Hindlimb muscle (tissue), 1 donor: ENCODE measurements around the gene PAIP2. TPM values are rescaled to one million over a fixed set of nuclear protein-coding genes. Genes with fewer than 3 reads are reported as not detected.
"Not testable (repeated sequence)": the region's sequence is repeated elsewhere in the genome, so short reads cannot be mapped to it uniquely, and the experiment has no call there.

ENCODE experiments used
- DNase-seq: peaks from one replicate; pipeline ENCODE4 v3.0.0-alpha.2; 2013
- polyA plus RNA-seq: library from polyadenylated mRNA; unstranded; fragments of 120-200 nt; gene quantifications from one replicate; pipeline ENCODE4 v1.2.1, GENCODE V29; 2013; ENCODE audit not compliant: insufficient read length

The PAIP2 gene
- polyA plus RNA-seq, 1 donor, result 106 TPM

- peak; percentile 63 for DNase-seq
These were observed 51.2 kb downstream of the PAIP2 start for GRCh38 chr5:139392678-139393496.

DNA sequence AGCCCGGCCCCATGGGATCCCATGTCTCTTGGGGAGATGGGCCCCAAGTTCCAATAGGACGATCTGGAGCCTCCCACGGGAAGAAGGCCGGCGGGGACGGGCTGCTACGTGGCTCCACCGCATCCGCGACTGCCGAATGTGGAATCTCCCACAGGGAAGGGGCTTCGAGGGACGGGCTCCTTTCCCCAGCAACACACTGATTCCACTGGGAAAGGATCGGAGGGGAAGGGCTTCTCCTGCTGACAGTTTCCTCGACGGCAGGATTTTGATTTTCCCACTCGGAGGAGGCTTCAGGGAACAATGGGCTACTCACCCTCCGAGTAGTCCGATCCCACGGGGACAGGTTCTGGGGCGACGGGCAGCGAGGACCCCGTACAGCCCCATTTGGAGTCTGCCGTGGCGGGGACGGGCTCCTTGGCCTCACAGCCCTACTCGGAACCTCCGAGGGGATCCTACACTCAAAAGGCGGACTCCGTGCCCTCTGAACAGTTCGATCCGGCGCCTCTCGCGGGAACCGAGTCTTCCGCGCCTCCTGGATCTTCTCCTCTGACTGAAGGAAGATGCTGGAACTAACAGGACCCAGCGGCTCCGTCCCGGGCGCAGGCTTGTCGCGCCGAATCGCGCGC is 52.0 kb downstream of the PAIP2 start:
- no peak for DNase-seq

GRCh38 chr5:139394123-139394653 is 52.5 kb downstream of the PAIP2 start:
- no peak for DNase-seq

DNA sequence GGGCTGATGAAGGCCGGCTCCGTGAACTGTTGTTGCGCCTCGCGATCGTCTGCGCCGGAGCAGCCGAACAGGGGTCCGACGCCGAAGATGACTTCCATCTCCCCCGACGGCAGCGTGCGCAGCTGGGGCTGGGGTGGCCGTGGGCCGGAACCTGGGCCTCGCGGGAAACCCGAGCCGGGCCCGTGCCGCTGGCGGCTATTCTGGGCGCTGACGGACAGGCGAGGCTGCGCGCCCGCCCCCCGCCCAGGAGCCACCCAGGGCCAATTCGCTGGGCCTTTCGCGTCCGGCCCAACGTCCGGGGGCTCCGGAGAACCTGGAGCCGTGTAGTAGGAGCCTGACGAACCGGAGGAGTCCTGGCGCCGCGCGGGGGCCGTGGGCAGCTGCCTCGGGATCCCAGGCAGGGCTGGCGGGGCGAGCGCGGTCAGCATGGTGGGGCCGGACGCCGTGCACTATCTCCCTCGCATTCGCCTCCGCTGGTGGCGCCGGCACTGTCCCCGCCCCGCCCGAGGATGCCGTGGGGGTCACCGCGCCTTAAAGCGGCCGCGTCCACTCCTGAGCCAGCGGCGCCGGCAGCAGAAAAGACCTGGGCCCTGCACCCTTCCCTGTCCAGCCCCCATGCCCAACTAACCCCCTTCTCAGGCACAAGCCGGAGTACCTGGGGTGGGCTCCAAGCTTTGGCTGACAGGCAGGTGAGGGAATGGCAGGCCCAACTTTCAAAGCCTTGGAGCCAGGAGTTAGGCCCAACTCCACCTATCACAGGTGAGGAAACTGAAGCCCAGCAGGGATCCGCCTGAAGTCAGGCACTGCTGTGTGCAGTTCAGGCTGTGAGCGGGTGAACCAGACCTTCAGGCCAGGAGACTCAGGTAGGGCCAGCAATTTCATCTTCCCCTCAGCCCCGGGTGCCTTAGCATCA is 53.3 kb downstream of the PAIP2 start, which contains the start of gene PROB1:
PROB1 (minus strand) TSS at position 451 of the 913 bp plus-strand sequence; CDS start at position 428, 23 bp downstream.
- DNase-seq, result peak; percentile 49

- no peak for DNase-seq
These were observed 54.4 kb downstream of the PAIP2 start for GRCh38 chr5:139395844-139396640.

- DNase-seq, result no peak
These were observed 55.0 kb downstream of the PAIP2 start for GRCh38 chr5:139396691-139397090.

DNA sequence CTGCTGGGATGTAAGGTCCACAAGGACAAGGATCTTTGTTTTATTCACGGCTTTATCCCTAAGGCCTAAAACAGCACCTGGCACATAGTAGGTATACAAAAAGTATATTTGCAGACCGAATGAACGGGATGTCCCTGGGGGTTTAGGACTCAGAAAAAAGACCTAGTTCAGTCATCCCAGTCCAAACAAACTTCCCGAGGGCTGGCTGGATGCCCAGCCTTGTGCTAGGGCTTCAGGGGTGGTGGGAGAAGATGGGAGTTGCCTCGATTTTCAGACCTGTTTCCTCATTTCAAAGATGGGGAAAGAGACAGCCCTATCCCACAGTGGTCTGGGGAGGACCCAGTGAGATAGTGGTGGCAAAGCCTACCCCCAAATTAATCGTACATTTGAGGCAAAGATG is 56.3 kb downstream of the PAIP2 start:
- no peak for DNase-seq

DNA sequence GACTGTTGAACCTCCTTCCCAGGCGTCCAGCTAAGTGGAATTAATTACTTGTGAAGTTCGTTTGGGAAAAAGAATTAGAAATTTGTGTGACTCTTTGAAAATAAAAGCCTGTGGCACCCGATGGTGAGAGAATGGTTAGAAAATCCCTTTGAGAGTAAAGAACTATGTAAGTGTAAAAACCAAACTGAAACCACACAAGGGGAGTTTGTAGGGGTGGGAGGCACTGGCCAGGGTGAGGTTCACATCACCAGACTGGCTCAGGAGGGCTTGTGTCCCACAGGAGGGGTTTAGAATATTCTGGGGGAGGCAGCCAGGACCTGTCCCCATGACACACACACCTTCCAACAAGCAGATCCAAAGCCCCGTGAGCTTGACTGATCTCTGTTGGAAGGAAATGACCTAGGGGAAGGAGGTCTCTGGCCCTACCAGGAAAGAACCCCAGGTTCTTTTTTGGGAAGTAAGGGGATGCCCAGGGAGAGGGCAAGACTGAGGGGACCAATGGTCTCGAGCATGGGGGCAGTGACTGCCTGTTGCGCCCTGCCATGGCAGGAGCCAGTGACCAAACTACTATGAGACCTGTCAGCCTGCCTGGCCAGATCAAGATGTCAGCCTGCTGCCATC is 58.0 kb downstream of the PAIP2 start:
- no peak for DNase-seq

DNA sequence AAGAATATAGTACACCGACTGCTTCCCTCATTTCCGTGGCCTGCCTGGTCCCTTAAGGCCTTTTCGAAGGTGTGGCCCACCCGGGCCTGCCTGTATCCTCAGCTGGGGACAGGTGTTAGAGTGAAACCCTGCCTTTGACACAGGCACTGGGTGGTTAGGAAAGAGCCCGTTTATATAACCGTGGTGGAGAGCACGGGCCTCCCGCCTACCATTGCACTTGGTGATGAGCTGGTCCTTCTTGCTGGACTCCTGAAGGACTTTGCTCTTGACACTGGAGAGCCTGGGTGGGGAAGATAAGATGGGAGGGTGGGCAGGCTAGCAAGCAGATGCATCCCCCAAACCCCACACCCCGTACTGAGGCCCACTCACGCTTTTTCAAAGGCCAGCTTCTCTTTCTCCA is 59.9 kb downstream of the PAIP2 start:
- DNase-seq, result no peak

GRCh38 chr5:139402561-139403158 is 61.0 kb downstream of the PAIP2 start:
- no peak for DNase-seq

GRCh38 chr5:139403418-139403786 is 61.7 kb downstream of the PAIP2 start:
- no peak for DNase-seq

DNA sequence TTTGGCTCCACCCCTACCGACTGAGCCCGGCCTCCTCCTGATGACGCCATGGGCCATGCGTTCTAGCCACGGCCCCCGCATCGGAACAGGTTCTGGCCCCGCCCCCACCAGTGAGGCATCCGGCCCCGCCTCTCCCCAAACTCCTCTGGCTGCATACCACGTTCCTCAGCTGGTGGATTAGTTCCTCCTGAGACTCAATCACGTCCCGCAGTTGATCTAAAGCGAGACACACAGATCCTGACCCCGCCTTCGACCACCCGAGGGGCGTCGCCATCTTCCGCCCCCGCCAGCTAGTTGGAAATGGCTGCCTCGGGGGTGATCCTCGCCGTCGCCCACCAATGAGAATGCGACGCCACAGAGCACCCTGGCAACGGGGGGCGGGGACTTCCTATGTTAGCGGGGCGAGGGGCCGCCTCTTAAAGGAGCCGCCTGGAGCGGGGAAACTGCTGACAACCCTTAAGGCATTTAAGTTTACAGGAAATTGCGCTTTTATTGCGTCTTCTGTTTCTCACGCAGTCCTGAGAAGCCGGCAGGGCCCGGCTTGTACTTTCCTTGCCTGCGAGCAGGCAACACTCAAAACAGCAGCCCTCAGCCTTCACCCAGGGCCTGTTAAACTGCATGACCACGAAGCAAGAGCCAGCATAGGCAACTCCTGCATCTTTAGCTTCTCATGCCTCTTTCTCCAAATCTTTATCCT is 62.3 kb downstream of the PAIP2 start, which contains the start of gene SPATA24:
SPATA24 (minus strand) TSS at position 303 of the 697 bp plus-strand sequence; CDS start at position 274, 29 bp downstream.
- peak; percentile 98 for DNase-seq

- no peak for DNase-seq
These were observed 62.8 kb downstream of the PAIP2 start for GRCh38 chr5:139404484-139404840.

DNA sequence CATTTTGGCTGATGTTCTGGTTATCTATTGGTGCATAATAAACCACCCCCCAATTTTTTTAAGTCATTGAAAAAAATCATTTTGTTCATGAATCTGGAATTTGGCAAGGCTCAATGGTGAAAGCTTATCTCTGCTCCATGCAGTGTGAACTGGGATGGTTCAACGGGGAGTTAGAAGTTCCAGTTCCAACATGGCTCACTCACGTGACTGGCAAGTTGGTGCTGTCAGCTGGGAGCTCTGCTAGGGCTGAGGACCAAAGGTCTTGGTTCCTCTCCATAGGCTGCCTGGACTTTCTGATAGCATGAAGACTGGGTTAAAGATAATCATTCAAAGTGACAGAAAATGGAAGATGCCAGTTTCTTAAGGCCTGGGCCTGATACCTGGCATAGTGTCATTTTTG is 65.3 kb downstream of the PAIP2 start:
- DNase-seq, result no peak

GRCh38 chr5:139407517-139407916 is 65.9 kb downstream of the PAIP2 start:
- DNase-seq, result no peak

GRCh38 chr5:139408191-139408590 is 66.5 kb downstream of the PAIP2 start:
- no peak for DNase-seq

- not testable (repeated sequence) for DNase-seq
These were observed 67.5 kb downstream of the PAIP2 start for GRCh38 chr5:139409116-139409515.

GRCh38 chr5:139410121-139410992 is 68.7 kb downstream of the PAIP2 start:
- no peak for DNase-seq
